ENCODE measurements around the gene SGSM1. TPM values are rescaled to one million over a fixed set of nuclear protein-coding genes. Genes with fewer than 3 reads are reported as not detected.

Gene SGSM1
- polyA plus RNA-seq, 1 of the 3 experiments (the other 2 are of a cell fraction): 0.15 TPM

- Histone ChIP-seq H3K9me3 (no peaks in the 10 kb centered on the region), H4K20me1 (ENCODE audit: insufficient read depth) (no peaks in the 10 kb centered on the region), H3K36me3 (replicated peaks in 1 of 2; ENCODE audit: control insufficient read depth in 1 of 2, insufficient read depth in 2 of 2, low read length in 1 of 2) (no peaks in the 10 kb centered on the region), H3K9me2 (no peaks in the 10 kb centered on the region), H3K4me1 (ENCODE audit: control insufficient read depth in 1 of 2, insufficient read depth in 2 of 2, low read depth in 1 of 2, low read length in 1 of 2) (peaks cover 0 to 37% of the 10 kb centered on the region in 2 experiments; a peak in 1 of 4 replicates), H3K4me2 (no peak overlapping the region), H3K79me2 (ENCODE audit: insufficient read depth) (no peaks in the 10 kb centered on the region), H2AFZ (ENCODE audit: low read depth) (no peak overlapping the region), H3K27ac (ENCODE audit: low read depth in 2 of 2, low read length in 1 of 2) (peak overlapping the region in 1 of 2 experiments; percentile 78; a peak in 2 of 4 replicates), H3K4me3 (ENCODE audit: low read depth in 2 of 2, low read length in 1 of 2) (no peak overlapping the region; a peak in 1 of 4 replicates), H3K27me3 (ENCODE audit: insufficient read depth) (no peaks in the 10 kb centered on the region), H3F3A (replicated peaks; ENCODE audit: insufficient read depth) (no peaks in the 10 kb centered on the region), H3K9ac (no peak overlapping the region)
- TF ChIP-seq MXI1 (IDR thresholded peaks at IDR 0.05; ENCODE audit: low read depth, low read length): no peak
- no peak for TF ChIP-seq FOXM1 (IDR thresholded peaks at IDR 0.05; ENCODE audit: low read depth)
- no peak for TF ChIP-seq POLR2AphosphoS5 (IDR thresholded peaks at IDR 0.05; ENCODE audit: low read depth, low read length)
- peak in 1 of 2 experiments; percentile 58; a peak in 1 of 4 replicates for TF ChIP-seq EP300 (IDR thresholded peaks at IDR 0.05; ENCODE audit: borderline replicate concordance in 1 of 2, low read depth in 1 of 2, low read length in 1 of 2)
- TF ChIP-seq FOSL2 (IDR thresholded peaks at IDR 0.05; ENCODE audit: borderline replicate concordance, low read depth): no peak
- no peak for TF ChIP-seq MEF2A (IDR thresholded peaks at IDR 0.05; ENCODE audit: borderline replicate concordance, low read depth)
- peak; percentile 24 for TF ChIP-seq CHD2 (IDR thresholded peaks at IDR 0.05; ENCODE audit: low read length, partially characterized antibody)
- peak; percentile 12; the same call in 1 of the 2 replicates for TF ChIP-seq GATA2 (CRISPR knock-in tag; IDR thresholded peaks at IDR 0.05)
- peak; percentile 50; the same call in 1 of the 2 replicates for TF ChIP-seq RCOR1 (IDR thresholded peaks at IDR 0.05; ENCODE audit: low read length)
- no peak for TF ChIP-seq NRF1 (IDR thresholded peaks at IDR 0.05; ENCODE audit: low read depth, low read length)
- 0 out of 2 replicates have a peak, but pooled peaks have one; percentile 13 for TF ChIP-seq FOXJ3 (CRISPR knock-in tag; IDR thresholded peaks at IDR 0.05)
- no peak for TF ChIP-seq IRF3 (IDR thresholded peaks at IDR 0.05; ENCODE audit: low read depth, low read length)
- TF ChIP-seq TCF12 (IDR thresholded peaks at IDR 0.05): no peak
- no peak for TF ChIP-seq GABPA (IDR thresholded peaks at IDR 0.05; ENCODE audit: low read depth)
- TF ChIP-seq PBX3 (IDR thresholded peaks at IDR 0.05): no peak
- TF ChIP-seq RFX5 (IDR thresholded peaks at IDR 0.05; ENCODE audit: low read length): no peak
- ChIA-PET CTCF (interaction anchor here (0.8 to 1.8 kb wide), 6 partner anchors 9 to 231 kb away, joined by 3 to 7 read pairs (median 4); no protein-coding TSS in a partner anchor), POLR2A (interaction anchor here (1.0 kb wide), 1 partner anchor 9 kb away, joined by 3 read pairs; no protein-coding TSS in a partner anchor)
- DNase-seq: peak; percentile 75
- 21% methylated on average over 4 of the region's 4 CpGs for WGBS (ENCODE audit: low lambda C conversion rate)
Measured at GRCh38 chr22:24816806-24817205, 10.8 kb downstream of the SGSM1 start.

GRCh38 chr22:24819487-24819886, 13.5 kb downstream of the SGSM1 start:
- Histone ChIP-seq H3K27ac (ENCODE audit: low read depth in 2 of 2, low read length in 1 of 2) (peak overlapping the region in 1 of 2 experiments; percentile 41; a peak in 2 of 4 replicates), H3K4me1 (ENCODE audit: control insufficient read depth in 1 of 2, insufficient read depth in 2 of 2, low read depth in 1 of 2, low read length in 1 of 2) (peaks cover 0 to 23% of the 10 kb centered on the region in 2 experiments; a peak in 1 of 4 replicates), H3K9ac (no peak overlapping the region), H3K79me2 (ENCODE audit: insufficient read depth) (no peaks in the 10 kb centered on the region), H2AFZ (ENCODE audit: low read depth) (no peak overlapping the region), H4K20me1 (ENCODE audit: insufficient read depth) (no peaks in the 10 kb centered on the region), H3F3A (replicated peaks; ENCODE audit: insufficient read depth) (no peaks in the 10 kb centered on the region), H3K36me3 (replicated peaks in 1 of 2; ENCODE audit: control insufficient read depth in 1 of 2, insufficient read depth in 2 of 2, low read length in 1 of 2) (no peaks in the 10 kb centered on the region), H3K9me3 (no peaks in the 10 kb centered on the region), H3K27me3 (ENCODE audit: insufficient read depth) (no peaks in the 10 kb centered on the region), H3K4me3 (ENCODE audit: low read depth in 2 of 2, low read length in 1 of 2) (no peak overlapping the region), H3K4me2 (no peak overlapping the region), H3K9me2 (no peaks in the 10 kb centered on the region)
- ChIA-PET POLR2A (interaction anchor here (0.6 kb wide), 1 partner anchor 10 kb away, joined by 4 read pairs; no protein-coding TSS in a partner anchor), CTCF (interaction anchor here (2.2 kb wide), 1 partner anchor 17 kb away, joined by 13 read pairs; no protein-coding TSS in a partner anchor)
- TF ChIP-seq MEF2A (IDR thresholded peaks at IDR 0.05; ENCODE audit: borderline replicate concordance, low read depth) (no peak), GABPA (IDR thresholded peaks at IDR 0.05; ENCODE audit: low read depth) (no peak), NRF1 (IDR thresholded peaks at IDR 0.05; ENCODE audit: low read depth, low read length) (no peak), FOXM1 (IDR thresholded peaks at IDR 0.05; ENCODE audit: low read depth) (no peak), POLR2AphosphoS5 (IDR thresholded peaks at IDR 0.05; ENCODE audit: low read depth, low read length) (no peak)
- 68% methylated on average over 2 of the region's 2 CpGs for WGBS (ENCODE audit: low lambda C conversion rate)
- no peak for DNase-seq

Data from SK-N-SH (cell line).